Pulmonary artery endothelial cell (primary cell): ENCODE measurements around the gene RUSF1. TPM values are rescaled to one million over a fixed set of nuclear protein-coding genes. Genes with fewer than 3 reads are reported as not detected.
"Not testable (repeated sequence)": the region's sequence is repeated elsewhere in the genome, so short reads cannot be mapped to it uniquely, and the experiment has no call there.

Source experiments
- DNase-seq: peaks from one replicate; pipeline ENCODE4 v3.0.0-alpha.2; 2011; ENCODE audit warnings: low read depth, low spot score
- total RNA-seq: library from RNA; depleted of rRNA; stranded (reverse); fragments of >200 nt; gene quantifications from 2 replicates; pipeline ENCODE4 v1.2.3, GENCODE V29; 2014

The RUSF1 gene
- total RNA-seq, 1 donor from 2014 or later = 28.2 TPM

GRCh38 chr16:31453255-31454204 is 54.7 kb downstream of the RUSF1 start:
- no peak for DNase-seq

DNA sequence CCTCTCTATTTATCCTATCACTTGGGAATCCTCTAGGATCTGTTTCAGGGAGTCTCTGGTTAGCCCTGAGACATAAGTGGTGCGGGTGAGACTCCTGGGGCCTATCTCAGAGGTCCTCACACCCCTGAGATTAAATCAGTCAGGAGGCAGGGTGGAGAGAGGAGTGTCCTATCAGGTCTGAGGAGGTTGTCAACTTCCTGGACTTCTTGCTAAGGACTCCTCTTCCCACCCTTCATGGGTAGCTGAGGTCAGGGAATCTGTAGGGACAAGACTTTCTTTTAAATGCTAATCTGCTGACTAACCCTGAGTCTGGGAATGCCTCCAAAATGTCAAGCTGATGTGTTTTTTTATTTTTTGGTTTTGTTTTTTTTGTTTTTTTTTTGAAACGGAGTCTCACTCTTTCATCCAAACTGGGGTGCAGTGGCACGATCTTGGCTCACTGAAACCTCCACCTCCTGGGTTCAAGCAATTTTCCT is 55.5 kb downstream of the RUSF1 start:
- no peak for DNase-seq

DNA sequence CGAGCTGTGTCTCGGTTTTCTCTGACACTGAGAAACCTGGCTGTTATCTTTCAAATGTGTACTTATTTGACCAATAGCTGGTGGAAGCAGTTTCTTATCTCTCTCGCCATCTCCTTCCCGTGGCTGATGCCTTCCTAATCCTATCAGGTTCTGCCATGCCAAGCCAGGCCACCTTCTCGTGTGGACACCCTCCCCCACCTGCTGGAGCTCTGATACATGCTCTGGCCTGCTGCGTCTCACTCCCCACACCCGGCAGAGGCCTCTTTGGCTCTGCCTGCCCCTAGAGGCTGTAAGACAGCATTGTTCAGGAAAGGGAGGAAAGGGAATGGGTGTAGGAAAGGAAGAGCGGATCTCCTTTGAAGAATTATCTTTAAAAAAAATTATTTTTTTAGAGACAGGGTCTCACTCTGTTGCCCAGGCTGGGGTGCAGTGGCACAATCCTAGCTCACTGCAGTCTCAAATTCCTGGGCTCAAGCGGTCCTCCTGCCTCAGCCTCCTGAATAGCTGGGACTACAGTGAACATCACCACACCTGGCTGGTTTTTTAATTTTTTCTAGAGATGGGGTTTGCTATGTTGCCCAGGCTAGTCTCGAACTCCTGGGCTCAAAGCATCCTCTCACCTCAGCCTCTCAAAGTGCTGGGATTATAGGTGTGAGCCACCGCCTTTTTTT is 56.4 kb downstream of the RUSF1 start:
- DNase-seq = no peak

DNA sequence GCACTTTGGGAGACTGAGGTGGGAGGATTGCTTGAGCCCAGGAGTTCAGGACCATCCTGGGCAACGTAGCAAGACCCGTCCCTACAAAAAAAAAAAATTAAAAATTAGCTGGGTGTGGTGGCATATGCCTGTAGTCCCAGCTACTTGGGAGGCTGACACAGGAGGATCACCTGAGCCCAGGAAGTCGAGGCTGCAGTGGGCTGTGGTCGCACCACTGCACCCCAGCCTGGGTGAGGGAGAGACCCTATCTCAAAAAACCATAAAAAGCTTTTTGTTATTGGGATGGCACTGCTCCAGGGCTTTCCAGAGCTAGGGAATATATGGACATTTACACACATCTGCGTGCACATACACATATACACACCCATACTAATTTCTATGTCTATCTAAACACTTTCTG is 57.0 kb downstream of the RUSF1 start:
- no peak for DNase-seq

GRCh38 chr16:31445931-31446330 is 62.3 kb downstream of the RUSF1 start:
- not testable (repeated sequence) for DNase-seq

DNA sequence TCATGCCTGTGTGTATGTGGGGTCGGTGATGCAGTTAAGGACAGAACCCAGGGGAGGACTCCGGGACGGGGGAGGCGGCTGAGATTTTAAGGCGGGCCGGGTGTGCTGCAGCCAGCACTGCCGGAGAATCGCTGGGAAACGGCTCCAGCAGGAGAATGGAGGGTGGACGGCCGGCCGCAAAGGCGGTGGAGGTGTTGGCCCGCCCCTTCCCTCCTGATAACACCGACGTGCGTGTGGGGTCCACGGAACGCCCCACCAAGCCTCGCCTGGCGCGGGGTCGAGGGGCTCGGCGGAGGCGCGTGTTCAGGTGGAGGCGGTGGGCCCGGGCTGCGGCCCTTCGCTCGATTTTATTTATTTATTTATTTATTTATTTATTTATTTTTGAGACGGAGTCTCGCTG is 66.2 kb downstream of the RUSF1 start:
- no peak for DNase-seq

GRCh38 chr16:31440516-31441184 is 67.5 kb downstream of the RUSF1 start:
- DNase-seq = no peak

DNA sequence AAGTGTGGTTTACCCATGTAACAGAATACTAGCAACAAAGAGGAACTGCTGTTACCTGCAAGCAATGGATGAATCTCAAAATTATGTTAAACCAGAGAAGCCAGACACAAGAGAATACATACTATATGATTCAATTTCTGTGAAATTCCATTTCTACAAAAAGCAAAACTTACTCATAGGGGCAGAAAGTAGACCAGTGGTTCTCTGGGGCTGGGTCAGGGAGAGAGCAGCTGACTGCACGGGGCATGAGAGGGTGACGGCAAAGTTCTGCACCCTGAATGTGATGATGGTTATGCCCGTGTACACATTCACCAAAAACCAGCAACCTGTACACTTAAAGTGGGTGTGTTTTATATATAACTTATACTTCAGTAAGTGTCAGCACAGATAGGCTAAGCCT is 68.7 kb downstream of the RUSF1 start:
- no peak for DNase-seq

Other genes starting within 250 kb of the RUSF1 start
- not detected in 2 replicates for gene ITGAM, start 248.4 kb downstream of the RUSF1 start, total RNA-seq
- 0.04 and 1.1 TPM in 2 replicates for gene ITGAX, start 153.2 kb downstream of the RUSF1 start, total RNA-seq
- not detected in 2 replicates for gene ITGAD, start 115.1 kb downstream of the RUSF1 start, total RNA-seq
- not detected in 2 replicates for gene COX6A2, start 80.0 kb downstream of the RUSF1 start, total RNA-seq
- gene ZNF843, start 65.6 kb downstream of the RUSF1 start, total RNA-seq = 0.07 TPM in 2 replicates
- gene ARMC5, start 48.9 kb downstream of the RUSF1 start, total RNA-seq = 12.6 and 15.6 TPM in 2 replicates
- 32.1 and 56.6 TPM in 2 replicates for gene TGFB1I1, start 36.2 kb downstream of the RUSF1 start, total RNA-seq
- gene SLC5A2, start 25.3 kb downstream of the RUSF1 start, total RNA-seq = not detected in 2 replicates
- not detected in 2 replicates for gene AHSP, start 19.5 kb upstream of the RUSF1 start, total RNA-seq